Parathyroid adenoma (tissue), 2 donors: ENCODE measurements around the gene CWC27.

Experiments
- H2AFZ ChIP-seq: fragments of 300-600 bp; sonication (generic); one replicate; pipeline ENCODE4 v1.7.0; 2017; ENCODE audit warnings: antibody characterized with exemption, mild to moderate bottlenecking
- H3K27ac ChIP-seq: fragments of 300-600 bp; sonication (generic); one replicate; pipeline ENCODE4 v1.7.0; 2017
- H3K27me3 ChIP-seq: fragments of 300-600 bp; sonication (generic); one replicate; pipeline ENCODE4 v1.7.0; 2017; ENCODE audit warnings: low read length; ENCODE audit not compliant: control insufficient read depth, insufficient read depth
- H3K36me3 ChIP-seq: fragments of 300-600 bp; sonication (generic); one replicate; pipeline ENCODE4 v1.7.0; 2017; ENCODE audit warnings: low read length; ENCODE audit not compliant: control insufficient read depth, insufficient read depth
- H3K4me1 ChIP-seq: fragments of 300-600 bp; sonication (generic); one replicate; pipeline ENCODE4 v1.7.0; 2017; ENCODE audit warnings: control low read depth
- H3K4me2 ChIP-seq: fragments of 300-600 bp; sonication (generic); one replicate; pipeline ENCODE4 v1.7.0; 2017; ENCODE audit warnings: low read length
- H3K4me3 ChIP-seq: fragments of 300-600 bp; sonication (generic); one replicate; pipeline ENCODE4 v1.7.0; 2017; ENCODE audit warnings: low read depth, low read length
- H3K79me2 ChIP-seq: fragments of 300-600 bp; sonication (generic); one replicate; pipeline ENCODE4 v1.7.0; 2017; ENCODE audit warnings: control low read depth
- H3K9ac ChIP-seq: fragments of 300-600 bp; sonication (generic); one replicate; pipeline ENCODE4 v1.7.0; 2017; ENCODE audit warnings: mild to moderate bottlenecking
- H3K9me3 ChIP-seq: fragments of 300-600 bp; sonication (generic); one replicate; pipeline ENCODE4 v1.7.0; 2017; ENCODE audit warnings: low read length; ENCODE audit not compliant: control insufficient read depth
- TF ChIP-seq, protein P1 (sequence below): fragments of 300-600 bp; sonication (generic); IDR thresholded peaks from one replicate; pipeline ENCODE4 v1.7.0; 2017; ENCODE audit warnings: antibody characterized with exemption, mild to moderate bottlenecking
- donor health status: primary hyperparathyroidism.

Gene CWC27

DNA sequence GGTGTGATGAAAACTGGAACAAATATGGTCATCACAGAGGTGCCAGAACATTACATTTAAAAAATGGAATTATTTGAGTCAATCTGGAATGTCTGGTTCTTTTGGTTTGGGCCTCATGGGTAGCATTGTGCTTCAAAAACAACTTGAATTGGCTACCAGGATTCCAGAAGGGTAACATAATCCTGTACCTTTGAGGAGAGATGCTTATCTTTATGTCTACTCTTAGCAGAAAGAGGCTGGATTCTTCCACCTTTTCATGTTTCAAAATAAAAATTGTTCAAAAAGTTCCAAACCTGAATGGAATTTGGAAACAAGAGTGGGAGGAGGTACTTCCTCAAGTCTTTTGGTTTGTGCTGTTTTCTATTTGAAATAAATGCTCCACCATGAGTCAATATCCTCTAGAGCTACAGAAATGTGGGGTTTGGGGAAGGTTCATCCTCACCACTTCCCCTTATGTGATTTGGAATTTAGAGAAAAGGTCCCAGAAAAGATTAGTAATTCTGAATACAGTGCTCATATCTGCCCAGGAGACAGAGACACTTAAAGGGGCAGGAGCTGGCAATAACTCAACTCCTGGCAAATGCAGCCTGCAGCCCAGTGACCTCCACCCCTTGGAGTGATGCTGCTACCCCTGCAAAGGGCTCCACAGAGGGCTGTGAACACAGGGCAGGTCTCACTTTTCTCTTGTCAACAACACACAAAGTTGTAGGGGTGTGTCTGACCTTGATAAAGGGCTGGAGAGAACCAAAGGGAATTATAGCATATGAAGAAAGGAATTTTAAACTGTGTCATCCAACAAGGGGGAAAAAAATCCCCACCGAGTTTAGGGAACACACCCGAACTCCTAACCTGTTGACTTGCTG is 272.8 kb downstream of the CWC27 start:
- peak overlapping the region; percentile 15 for H3K27ac ChIP-seq
- H3K9ac ChIP-seq, result no peak overlapping the region

DNA sequence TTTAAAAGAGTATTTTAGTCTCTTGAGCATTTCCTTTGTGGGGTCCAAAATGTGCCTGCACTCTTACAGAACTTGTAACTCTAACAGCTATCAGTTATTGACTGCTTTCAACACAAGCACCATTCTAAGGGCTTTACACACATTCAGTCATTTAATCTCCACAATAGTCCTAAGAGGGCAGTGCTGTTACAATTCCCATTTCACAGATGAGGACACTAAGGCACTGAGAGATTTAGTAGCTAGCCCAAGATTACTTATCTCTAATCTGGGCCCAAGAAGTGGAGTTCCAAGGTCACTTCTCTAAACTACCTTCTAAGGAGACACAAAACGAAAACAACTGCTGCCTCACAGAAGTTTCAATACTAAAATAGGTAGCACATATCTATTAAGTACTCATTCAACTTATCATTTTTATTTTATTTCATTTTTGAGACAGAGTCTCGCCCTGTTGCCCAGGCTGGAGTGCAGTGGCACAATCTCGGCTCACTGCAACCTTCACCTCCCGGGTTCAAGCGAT is 275.2 kb downstream of the CWC27 start:
- Histone ChIP-seq H3K27me3 (no peaks in the 10 kb centered on the region), H2AFZ (no peak overlapping the region), H3K9ac (no peak overlapping the region), H3K79me2 (no peaks in the 10 kb centered on the region), H3K9me3 (no peaks in the 10 kb centered on the region), H3K27ac (no peak overlapping the region), H3K36me3 (no peaks in the 10 kb centered on the region), H3K4me1 (peaks cover 3% of the 10 kb centered on the region), H3K4me3 (no peak overlapping the region), H3K4me2 (no peak overlapping the region)
- TF ChIP-seq, protein P1, sequence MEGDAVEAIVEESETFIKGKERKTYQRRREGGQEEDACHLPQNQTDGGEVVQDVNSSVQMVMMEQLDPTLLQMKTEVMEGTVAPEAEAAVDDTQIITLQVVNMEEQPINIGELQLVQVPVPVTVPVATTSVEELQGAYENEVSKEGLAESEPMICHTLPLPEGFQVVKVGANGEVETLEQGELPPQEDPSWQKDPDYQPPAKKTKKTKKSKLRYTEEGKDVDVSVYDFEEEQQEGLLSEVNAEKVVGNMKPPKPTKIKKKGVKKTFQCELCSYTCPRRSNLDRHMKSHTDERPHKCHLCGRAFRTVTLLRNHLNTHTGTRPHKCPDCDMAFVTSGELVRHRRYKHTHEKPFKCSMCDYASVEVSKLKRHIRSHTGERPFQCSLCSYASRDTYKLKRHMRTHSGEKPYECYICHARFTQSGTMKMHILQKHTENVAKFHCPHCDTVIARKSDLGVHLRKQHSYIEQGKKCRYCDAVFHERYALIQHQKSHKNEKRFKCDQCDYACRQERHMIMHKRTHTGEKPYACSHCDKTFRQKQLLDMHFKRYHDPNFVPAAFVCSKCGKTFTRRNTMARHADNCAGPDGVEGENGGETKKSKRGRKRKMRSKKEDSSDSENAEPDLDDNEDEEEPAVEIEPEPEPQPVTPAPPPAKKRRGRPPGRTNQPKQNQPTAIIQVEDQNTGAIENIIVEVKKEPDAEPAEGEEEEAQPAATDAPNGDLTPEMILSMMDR, result no peak

More for the DNA sequence above, 272.8 kb downstream of the CWC27 start:
- H3K9me3 ChIP-seq, result no peaks in the 10 kb centered on the region
- H3K4me2 ChIP-seq, result no peak overlapping the region
- no peaks in the 10 kb centered on the region for H3K36me3 ChIP-seq
- TF ChIP-seq, protein P1, result no peak
- H3K4me3 ChIP-seq, result no peak overlapping the region
- no peaks in the 10 kb centered on the region for H3K79me2 ChIP-seq
- H2AFZ ChIP-seq, result peak overlapping the region; percentile 6
- no peaks in the 10 kb centered on the region for H3K27me3 ChIP-seq
- H3K4me1 ChIP-seq, result peaks cover 3% of the 10 kb centered on the region

DNA sequence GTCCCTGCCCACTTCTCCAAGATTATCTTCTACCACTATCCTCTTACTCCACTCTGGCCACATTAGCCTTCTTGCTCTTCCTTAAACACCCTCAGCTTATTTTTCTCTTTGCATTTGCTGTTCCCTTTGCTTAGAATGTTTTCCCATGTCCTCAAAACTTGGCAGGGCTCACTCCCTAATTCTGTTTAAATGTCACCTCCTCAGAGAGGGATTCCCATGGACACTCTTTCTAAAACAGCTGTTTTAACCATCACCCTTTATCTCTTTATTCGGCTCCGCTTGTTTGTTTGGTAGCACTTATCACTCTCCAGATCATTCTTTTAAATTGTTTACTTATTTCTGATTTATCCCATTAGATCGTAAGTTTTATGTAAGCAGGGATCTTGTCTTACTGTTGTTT is 278.5 kb downstream of the CWC27 start:
- no peak overlapping the region for H3K4me3 ChIP-seq
- no peaks in the 10 kb centered on the region for H3K4me1 ChIP-seq
- H2AFZ ChIP-seq, result peak overlapping the region; percentile 35
- H3K36me3 ChIP-seq, result no peaks in the 10 kb centered on the region
- H3K4me2 ChIP-seq, result no peak overlapping the region
- TF ChIP-seq, protein P1, result no peak
- H3K27me3 ChIP-seq, result no peaks in the 10 kb centered on the region
- H3K9me3 ChIP-seq, result no peaks in the 10 kb centered on the region
- H3K27ac ChIP-seq, result no peak overlapping the region
- H3K79me2 ChIP-seq, result no peaks in the 10 kb centered on the region
- no peak overlapping the region for H3K9ac ChIP-seq

DNA sequence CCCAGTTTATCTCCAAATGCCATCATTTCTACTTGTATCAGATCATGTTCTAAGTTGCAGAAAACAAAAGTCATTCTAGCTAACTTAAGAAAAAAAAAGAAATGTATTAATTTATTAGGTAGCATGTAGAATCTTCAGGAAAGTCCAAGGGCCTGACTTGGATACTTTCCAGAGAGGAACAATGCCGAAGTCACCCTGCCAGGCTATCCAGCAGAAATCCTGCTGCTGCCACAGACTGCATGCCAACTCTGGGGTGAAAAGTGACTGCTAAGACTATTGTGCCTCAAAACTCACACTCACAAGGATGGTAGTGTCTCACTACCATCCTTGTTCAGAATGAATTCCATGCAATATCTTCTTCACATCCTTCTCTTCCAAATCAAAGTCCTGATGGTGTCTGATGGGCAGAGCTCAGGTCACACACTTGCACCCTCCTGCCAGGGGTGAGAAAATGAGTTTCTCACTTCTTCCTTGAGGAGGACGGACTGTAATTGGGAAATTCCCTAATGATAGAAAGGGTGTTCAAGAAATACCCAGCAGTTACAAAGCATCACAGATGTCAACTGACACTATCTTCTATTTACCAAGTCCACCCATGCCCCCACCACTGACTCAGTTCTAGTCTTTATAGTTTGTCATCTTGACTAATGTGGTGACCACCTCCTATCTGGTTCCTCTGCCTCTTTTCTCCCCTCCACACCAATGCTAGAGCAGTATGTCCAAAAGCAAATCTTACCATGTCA is 279.4 kb downstream of the CWC27 start:
- Histone ChIP-seq H3K9me3 (no peaks in the 10 kb centered on the region), H3K79me2 (no peaks in the 10 kb centered on the region), H3K4me1 (no peaks in the 10 kb centered on the region), H3K9ac (no peak overlapping the region), H3K4me2 (no peak overlapping the region), H2AFZ (no peak overlapping the region), H3K27me3 (no peaks in the 10 kb centered on the region), H3K36me3 (no peaks in the 10 kb centered on the region), H3K4me3 (no peak overlapping the region), H3K27ac (no peak overlapping the region)
- TF ChIP-seq, protein P1, result no peak
